OCI-LY7 (cell line): ENCODE data around the gene DBP. TPM values are rescaled to one million over a fixed set of nuclear protein-coding genes. Genes with fewer than 3 reads are reported as not detected.

ENCODE experiments used
- BruUV-seq: library from RNA; stranded (reverse); fragments of 400-500 nt; replicated peaks from 2 replicates; lab custom pipeline; 2021; lab: Mats Ljungman, UMichigan
- CTCF ChIA-PET: fragments of 300-600 bp; sonication (Branson Sonifier 250); formaldehyde crosslinking; loops from one replicate; lab custom pipeline; 2022; ENCODE audit warnings: antibody characterized with exemption; ENCODE audit not compliant: unreplicated experiment; lab: Charles Lee
- POLR2A ChIA-PET: fragments of 300-600 bp; sonication (Branson Sonifier 250); formaldehyde crosslinking; loops from one replicate; lab custom pipeline; 2022; ENCODE audit warnings: antibody characterized with exemption; lab: Charles Lee
- DNase-seq: peaks from one replicate; pipeline ENCODE4 v3.0.0-alpha.2; 2015; ENCODE audit warnings: low spot score
- H2AFZ ChIP-seq: fragments of 200-600 bp; sonication (generic), shearing (Covaris generic); 2 replicates; pipeline ENCODE4 v1.6.1; 2014; ENCODE audit warnings: mild to moderate bottlenecking, antibody characterized with exemption, low read length, moderate library complexity
- H3K27ac ChIP-seq: fragments of 200-600 bp; sonication (generic); 2 replicates; pipeline ENCODE4 v1.5.1; 2014; ENCODE audit warnings: mixed run types, low read depth, mild to moderate bottlenecking, moderate library complexity, low read length, inconsistent platforms; ENCODE audit not compliant: poor library complexity, severe bottlenecking
- H3K36me3 ChIP-seq: fragments of 200-600 bp; sonication (generic); 2 replicates; pipeline ENCODE4 v1.6.1; 2014; ENCODE audit warnings: mild to moderate bottlenecking, antibody characterized with exemption, low read length, moderate library complexity, mixed read lengths; ENCODE audit not compliant: insufficient read depth
- H3K4me1 ChIP-seq: fragments of 200-600 bp; sonication (generic); 2 replicates; pipeline ENCODE4 v1.5.1; 2014; ENCODE audit warnings: mild to moderate bottlenecking, low read length; ENCODE audit not compliant: insufficient read depth, poor library complexity, severe bottlenecking
- H3K4me2 ChIP-seq: fragments of 200-600 bp; sonication (generic); 2 replicates; pipeline ENCODE4 v1.6.1; 2014; ENCODE audit warnings: mild to moderate bottlenecking, low read length
- H3K4me3 ChIP-seq: fragments of 200-600 bp; sonication (generic); 2 replicates; pipeline ENCODE4 v1.5.1; 2014; ENCODE audit warnings: mild to moderate bottlenecking, low read depth, low read length; ENCODE audit not compliant: poor library complexity, severe bottlenecking
- H3K79me2 ChIP-seq: fragments of 200-600 bp; sonication (generic); 2 replicates; pipeline ENCODE4 v1.6.1; 2016; ENCODE audit warnings: low read depth, mild to moderate bottlenecking, low read length, moderate library complexity, mixed read lengths; ENCODE audit not compliant: insufficient read depth
- H3K9me2 ChIP-seq: fragments of 200-600 bp; sonication (generic); 2 replicates; pipeline ENCODE4 v1.6.1; 2016; ENCODE audit warnings: mild to moderate bottlenecking, low read length, mixed read lengths; ENCODE audit not compliant: insufficient read depth
- H3K9me3 ChIP-seq: fragments of 200-600 bp; sonication (generic); 2 replicates; pipeline ENCODE4 v1.6.1; 2014; ENCODE audit warnings: mild to moderate bottlenecking, mixed run types, low read length, mixed read lengths
- H4K20me1 ChIP-seq: fragments of 200-600 bp; sonication (generic); 2 replicates; pipeline ENCODE4 v1.6.1; 2014; ENCODE audit warnings: mild to moderate bottlenecking, antibody characterized with exemption, low read length, moderate library complexity, mixed read lengths; ENCODE audit not compliant: insufficient read depth
- EZH2phosphoT487 ChIP-seq: fragments of 200-600 bp; sonication (generic); IDR thresholded peaks from 2 replicates; pipeline ENCODE4 v1.6.1; 2018; ENCODE audit warnings: low read depth, borderline replicate concordance, mild to moderate bottlenecking, mixed run types, antibody characterized with exemption, low read length, moderate library complexity, mixed read lengths
- intact Hi-C: fragments of 100-400 bp; cut with micrococcal nuclease; formaldehyde crosslinking; loops from one replicate; pipeline ENCODE4 v1.10.0; 2022; ENCODE audit not compliant: unreplicated experiment
- total RNA-seq, 2 experiments: library from RNA; depleted of rRNA in 1 of 2; stranded (reverse); fragments of >200 nt in 1 of 2; shearing (Covaris generic) in 1 of 2; gene quantifications; 2 replicates each; pipeline ENCODE4 v1.2.3, GENCODE V29; 2014 to 2022
- TF ChIP-seq, protein P1 (sequence below): fragments of 200-600 bp; sonication (generic); conservative IDR thresholded peaks from 2 replicates; pipeline ENCODE4 v1.5.1; 2014; ENCODE audit warnings: mild to moderate bottlenecking, antibody characterized with exemption, low read length, moderate library complexity, mixed read lengths

Gene DBP
- total RNA-seq, 2 experiments from 2014 or later, result 15.7 to 35.6 TPM

DNA sequence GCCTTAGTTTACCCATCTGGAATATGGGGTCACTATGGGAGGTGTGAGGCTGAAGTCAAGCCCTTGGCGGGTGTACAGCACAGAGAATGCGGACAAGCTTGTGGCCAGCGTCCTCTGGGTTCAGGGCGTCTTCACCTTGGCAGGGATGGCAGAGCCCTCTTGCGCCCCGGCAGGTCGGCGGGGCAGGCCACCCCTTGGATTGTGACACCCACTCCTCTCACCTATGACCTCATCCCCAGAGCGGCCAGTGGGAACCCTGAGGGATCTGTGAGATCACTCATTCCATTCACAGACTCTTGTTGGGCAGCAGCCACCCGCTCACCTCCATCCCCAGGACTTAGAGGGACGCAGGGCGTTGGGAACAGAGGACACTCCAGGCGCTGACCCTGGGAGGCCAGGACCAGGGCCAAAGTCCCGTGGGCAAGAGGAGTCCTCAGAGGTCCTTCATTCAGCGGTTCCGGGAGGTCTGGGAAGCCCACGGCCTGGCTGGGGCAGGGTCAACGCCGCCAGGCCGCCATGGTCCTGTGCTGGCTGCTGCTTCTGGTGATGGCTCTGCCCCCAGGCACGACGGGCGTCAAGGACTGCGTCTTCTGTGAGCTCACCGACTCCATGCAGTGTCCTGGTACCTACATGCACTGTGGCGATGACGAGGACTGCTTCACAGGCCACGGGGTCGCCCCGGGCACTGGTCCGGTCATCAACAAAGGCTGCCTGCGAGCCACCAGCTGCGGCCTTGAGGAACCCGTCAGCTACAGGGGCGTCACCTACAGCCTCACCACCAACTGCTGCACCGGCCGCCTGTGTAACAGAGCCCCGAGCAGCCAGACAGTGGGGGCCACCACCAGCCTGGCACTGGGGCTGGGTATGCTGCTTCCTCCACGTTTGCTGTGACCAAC lies 30.5 kb downstream of the DBP start, which contains the start of gene SPACA4:
TSS of gene SPACA4 (plus strand) at position 280 of the 896 bp plus-strand sequence. CDS start at position 517, 237 bp downstream.
- Histone ChIP-seq H3K27ac (no peak within 1 kb of the TSS), H3K4me3 (no peak within 1 kb of the TSS), H3K4me1 (peaks cover 8% of the 10 kb centered on the region), H3K4me2 (no peak within 1 kb of the TSS), H3K9me3 (no peaks in the 10 kb centered on the region), H3K36me3 (peaks cover 34% of the 10 kb centered on the region), H3K9me2 (no peaks in the 10 kb centered on the region), H3K79me2 (no peaks in the 10 kb centered on the region), H4K20me1 (no peaks in the 10 kb centered on the region), H2AFZ (no peak within 1 kb of the TSS)
- no TSS peak for BruUV-seq
- POLR2A ChIA-PET, result interaction anchor here (0.8 kb wide), 1 partner anchor 127 kb away, joined by 4 read pairs; no protein-coding TSS in a partner anchor
- TF ChIP-seq EZH2phosphoT487, result no peak
- TF ChIP-seq, protein P1, sequence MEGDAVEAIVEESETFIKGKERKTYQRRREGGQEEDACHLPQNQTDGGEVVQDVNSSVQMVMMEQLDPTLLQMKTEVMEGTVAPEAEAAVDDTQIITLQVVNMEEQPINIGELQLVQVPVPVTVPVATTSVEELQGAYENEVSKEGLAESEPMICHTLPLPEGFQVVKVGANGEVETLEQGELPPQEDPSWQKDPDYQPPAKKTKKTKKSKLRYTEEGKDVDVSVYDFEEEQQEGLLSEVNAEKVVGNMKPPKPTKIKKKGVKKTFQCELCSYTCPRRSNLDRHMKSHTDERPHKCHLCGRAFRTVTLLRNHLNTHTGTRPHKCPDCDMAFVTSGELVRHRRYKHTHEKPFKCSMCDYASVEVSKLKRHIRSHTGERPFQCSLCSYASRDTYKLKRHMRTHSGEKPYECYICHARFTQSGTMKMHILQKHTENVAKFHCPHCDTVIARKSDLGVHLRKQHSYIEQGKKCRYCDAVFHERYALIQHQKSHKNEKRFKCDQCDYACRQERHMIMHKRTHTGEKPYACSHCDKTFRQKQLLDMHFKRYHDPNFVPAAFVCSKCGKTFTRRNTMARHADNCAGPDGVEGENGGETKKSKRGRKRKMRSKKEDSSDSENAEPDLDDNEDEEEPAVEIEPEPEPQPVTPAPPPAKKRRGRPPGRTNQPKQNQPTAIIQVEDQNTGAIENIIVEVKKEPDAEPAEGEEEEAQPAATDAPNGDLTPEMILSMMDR, result no peak
- DNase-seq, result no peak
- CTCF ChIA-PET, result no interaction called here
- intact Hi-C loops, result no loop called here

DNA sequence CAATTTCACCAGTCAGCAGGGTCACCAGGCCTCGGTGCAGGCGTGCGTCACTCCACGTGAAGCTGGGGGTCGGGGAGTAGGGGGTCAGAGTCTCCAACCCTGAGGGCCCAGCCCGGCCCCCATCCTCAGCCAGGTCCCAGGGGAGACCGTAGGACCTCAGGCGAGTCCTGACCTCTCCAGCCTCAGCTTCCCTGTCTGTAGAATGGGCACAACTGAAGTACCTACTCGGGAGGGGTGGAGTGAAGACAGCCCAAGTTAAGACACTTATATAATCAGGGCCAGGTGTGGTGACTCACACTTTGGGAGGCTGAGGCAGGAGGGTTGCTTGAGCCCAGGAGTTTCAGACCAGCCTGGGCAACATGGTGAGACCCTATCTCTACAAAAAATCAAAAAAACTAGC lies 33.3 kb downstream of the DBP start:
- Histone ChIP-seq H2AFZ (no peak overlapping the region), H3K4me3 (no peak overlapping the region), H3K79me2 (no peaks in the 10 kb centered on the region), H3K27ac (no peak overlapping the region), H3K9me3 (no peaks in the 10 kb centered on the region), H3K4me2 (no peak overlapping the region), H3K9me2 (no peaks in the 10 kb centered on the region), H3K4me1 (peaks cover 1% of the 10 kb centered on the region), H3K36me3 (peaks cover 25% of the 10 kb centered on the region), H4K20me1 (no peaks in the 10 kb centered on the region)
- ChIA-PET POLR2A (no interaction called here), CTCF (no interaction called here)
- intact Hi-C loops, result no loop called here
- BruUV-seq, result no TSS peak
- TF ChIP-seq EZH2phosphoT487, result no peak
- TF ChIP-seq, protein P1, result no peak
- DNase-seq, result no peak

DNA sequence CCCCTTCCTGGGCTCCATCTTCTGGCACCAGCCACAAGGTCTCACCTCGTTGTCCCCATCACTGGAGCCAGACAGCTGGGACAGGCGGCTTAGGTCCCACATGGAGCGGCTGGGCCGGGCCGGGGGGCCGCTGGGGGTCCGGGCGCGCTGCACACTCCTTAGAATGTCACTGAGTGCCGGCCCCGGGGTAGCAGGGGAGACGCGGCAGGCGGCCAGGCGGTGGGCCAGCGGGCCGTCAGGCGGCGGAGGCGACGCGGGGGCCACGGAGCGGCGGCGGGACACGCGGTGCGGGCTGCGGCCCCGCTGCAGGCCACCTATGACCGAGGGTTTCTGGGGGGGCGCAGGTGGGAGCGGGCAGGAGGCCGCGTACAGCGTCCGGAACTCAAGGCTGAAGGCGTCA lies 33.7 kb downstream of the DBP start:
- no peak for DNase-seq
- no peaks in the 10 kb centered on the region for H3K79me2 ChIP-seq
- no peaks in the 10 kb centered on the region for H3K9me2 ChIP-seq
- intact Hi-C loops, result no loop called here
- no peaks in the 10 kb centered on the region for H4K20me1 ChIP-seq
- H3K4me3 ChIP-seq, result no peak overlapping the region
- TF ChIP-seq EZH2phosphoT487, result no peak
- TF ChIP-seq, protein P1, result no peak
- H3K36me3 ChIP-seq, result peaks cover 25% of the 10 kb centered on the region
- H3K4me2 ChIP-seq, result no peak overlapping the region
- BruUV-seq, result no TSS peak
- CTCF ChIA-PET, result no interaction called here
- H3K9me3 ChIP-seq, result no peaks in the 10 kb centered on the region
- POLR2A ChIA-PET, result no interaction called here
- H2AFZ ChIP-seq, result no peak overlapping the region
- H3K4me1 ChIP-seq, result no peaks in the 10 kb centered on the region
- no peak overlapping the region for H3K27ac ChIP-seq
